Left ventricle myocardium inferior (tissue), 1 donor: Measurements from ENCODE around the gene B3GALNT2. TPM values are rescaled to one million over a fixed set of nuclear protein-coding genes. Genes with fewer than 3 reads are reported as not detected.
A peak's percentile ranks its signal among the peaks of the same experiment; 100 is the strongest.

Source experiments
- DNase-seq: peaks from one replicate; pipeline ENCODE4 v3.0.0-alpha.2; 2020
- H3K27ac ChIP-seq: fragments of 200-600 bp; replicated peaks from 2 replicates; pipeline ENCODE4 v1.8.0; 2021
- H3K27me3 ChIP-seq: fragments of 200-600 bp; 2 replicates; pipeline ENCODE4 v1.8.0; 2021; ENCODE audit warnings: low read depth
- H3K36me3 ChIP-seq: fragments of 200-600 bp; 2 replicates; pipeline ENCODE4 v1.8.0; 2021
- H3K4me1 ChIP-seq: fragments of 200-600 bp; 2 replicates; pipeline ENCODE4 v1.8.0; 2021
- H3K4me3 ChIP-seq: fragments of 200-600 bp; 2 replicates; pipeline ENCODE4 v1.8.0; 2021; ENCODE audit warnings: mild to moderate bottlenecking, moderate library complexity
- H3K9me3 ChIP-seq: fragments of 200-600 bp; replicated peaks from 2 replicates; pipeline ENCODE4 v1.8.0; 2021
- intact Hi-C: fragments of 100-400 bp; cut with micrococcal nuclease; formaldehyde crosslinking; loops from one replicate; pipeline ENCODE4 v1.11.0; 2022
- total RNA-seq: library from RNA; stranded (reverse); fragmentation: NEBNext Ultra II Directional; extraction: Animal tissue kit (Norgen Biotek cat#: 25700); gene quantifications from one replicate; pipeline ENCODE4 v1.2.1, GENCODE V29; 2021
- TF ChIP-seq, protein P1 (sequence below): fragments of 200-600 bp; IDR thresholded peaks from 2 replicates; pipeline ENCODE4 v1.8.0; 2021; ENCODE audit warnings: antibody characterized with exemption, mild to moderate bottlenecking, borderline replicate concordance
- donor health status: DM: no; HTN: yes; CAD: no; lungs with severe emphysema.

The B3GALNT2 gene
- total RNA-seq, 1 donor from 2014 or later: 23.0 TPM

DNA sequence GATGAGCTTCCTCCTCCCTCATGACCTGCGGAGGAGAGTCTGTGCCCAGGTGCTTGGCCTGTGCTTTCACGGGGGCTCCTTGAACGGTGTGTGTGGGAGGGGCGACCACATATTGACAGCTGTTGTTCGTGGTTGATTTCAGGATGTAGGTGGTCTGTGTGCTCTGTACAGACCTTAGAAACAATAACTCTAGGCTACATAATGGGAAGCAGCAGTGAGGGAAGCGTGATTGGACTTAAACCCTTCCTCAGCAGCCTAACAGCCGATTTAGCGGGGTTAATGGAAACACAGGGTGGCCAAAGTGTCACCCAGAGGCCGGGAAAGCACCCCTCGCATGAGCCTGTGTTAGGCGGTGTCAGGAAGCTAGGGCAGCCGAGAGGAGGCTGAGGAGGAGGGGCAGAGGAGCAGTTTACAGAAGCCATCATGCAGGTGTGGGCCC lies 81.0 kb downstream of the B3GALNT2 start:
- H3K27ac ChIP-seq: no peak overlapping the region
- no peaks in the 10 kb centered on the region for H3K27me3 ChIP-seq
- no peak overlapping the region for H3K4me3 ChIP-seq
- no peaks in the 10 kb centered on the region for H3K9me3 ChIP-seq
- H3K36me3 ChIP-seq: no peaks in the 10 kb centered on the region
- TF ChIP-seq, protein P1, sequence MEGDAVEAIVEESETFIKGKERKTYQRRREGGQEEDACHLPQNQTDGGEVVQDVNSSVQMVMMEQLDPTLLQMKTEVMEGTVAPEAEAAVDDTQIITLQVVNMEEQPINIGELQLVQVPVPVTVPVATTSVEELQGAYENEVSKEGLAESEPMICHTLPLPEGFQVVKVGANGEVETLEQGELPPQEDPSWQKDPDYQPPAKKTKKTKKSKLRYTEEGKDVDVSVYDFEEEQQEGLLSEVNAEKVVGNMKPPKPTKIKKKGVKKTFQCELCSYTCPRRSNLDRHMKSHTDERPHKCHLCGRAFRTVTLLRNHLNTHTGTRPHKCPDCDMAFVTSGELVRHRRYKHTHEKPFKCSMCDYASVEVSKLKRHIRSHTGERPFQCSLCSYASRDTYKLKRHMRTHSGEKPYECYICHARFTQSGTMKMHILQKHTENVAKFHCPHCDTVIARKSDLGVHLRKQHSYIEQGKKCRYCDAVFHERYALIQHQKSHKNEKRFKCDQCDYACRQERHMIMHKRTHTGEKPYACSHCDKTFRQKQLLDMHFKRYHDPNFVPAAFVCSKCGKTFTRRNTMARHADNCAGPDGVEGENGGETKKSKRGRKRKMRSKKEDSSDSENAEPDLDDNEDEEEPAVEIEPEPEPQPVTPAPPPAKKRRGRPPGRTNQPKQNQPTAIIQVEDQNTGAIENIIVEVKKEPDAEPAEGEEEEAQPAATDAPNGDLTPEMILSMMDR: no peak
- peaks cover 12% of the 10 kb centered on the region for H3K4me1 ChIP-seq
- intact Hi-C loops: no loop called here
- DNase-seq: no peak

DNA sequence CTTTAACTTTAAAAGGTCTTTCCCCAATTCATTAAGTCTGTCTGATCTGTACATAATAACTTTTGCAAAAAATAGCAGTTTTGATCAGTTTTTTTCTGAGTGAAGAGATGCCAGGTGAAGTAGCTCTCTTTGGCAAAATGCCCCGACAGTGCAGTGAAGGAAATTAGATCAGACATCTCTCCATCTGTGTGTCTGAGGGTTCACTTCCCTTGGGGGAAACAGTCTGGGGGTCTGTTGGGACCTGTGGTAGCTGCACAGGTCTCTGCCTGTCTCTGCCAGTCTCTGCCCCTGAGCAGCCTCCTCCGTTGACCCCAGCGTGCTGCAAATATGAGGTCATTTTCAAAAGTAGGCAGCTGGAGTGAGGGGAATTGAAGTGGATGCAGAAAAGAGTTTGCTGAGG lies 82.5 kb downstream of the B3GALNT2 start:
- Histone ChIP-seq H3K4me3 (no peak overlapping the region), H3K4me1 (peaks cover 12% of the 10 kb centered on the region), H3K27ac (no peak overlapping the region), H3K36me3 (no peaks in the 10 kb centered on the region), H3K9me3 (no peaks in the 10 kb centered on the region), H3K27me3 (no peaks in the 10 kb centered on the region)
- intact Hi-C loops: no loop called here
- no peak for DNase-seq
- TF ChIP-seq, protein P1: no peak

DNA sequence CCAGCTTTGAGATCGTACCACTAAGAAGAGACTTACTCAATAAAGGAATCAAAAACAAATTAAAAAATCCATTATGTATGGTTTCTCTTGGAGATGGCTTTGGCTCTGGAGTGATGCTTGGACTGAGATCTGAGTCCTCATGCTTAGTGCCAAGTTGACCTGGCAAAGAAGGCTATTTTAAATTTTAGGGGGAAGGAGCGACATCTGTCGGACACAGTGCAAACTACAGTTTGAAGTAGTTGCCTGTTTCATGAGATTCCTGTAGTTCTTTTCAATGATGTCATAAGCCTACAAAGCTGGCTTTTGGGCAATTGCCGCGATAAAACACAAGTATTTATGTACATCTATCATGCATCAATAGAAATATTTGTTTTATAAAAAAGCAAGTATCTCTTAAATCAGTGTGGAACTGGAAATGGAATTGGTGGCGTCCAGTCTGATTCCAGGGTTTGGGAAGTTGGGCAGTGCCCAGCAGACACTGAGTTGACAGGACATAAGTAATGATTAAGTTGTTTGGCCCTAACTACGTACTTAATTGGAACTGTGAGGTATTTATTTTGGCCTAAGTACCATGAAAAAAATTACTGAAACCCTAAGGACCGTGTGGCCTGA lies 87.1 kb downstream of the B3GALNT2 start:
- DNase-seq: no peak
- H3K27ac ChIP-seq: no peak overlapping the region
- TF ChIP-seq, protein P1: peak; percentile 91
- intact Hi-C loops: loop anchor here (10.0 kb wide), 1 partner anchor 312 kb away; no protein-coding TSS in a partner anchor
- H3K9me3 ChIP-seq: no peaks in the 10 kb centered on the region
- H3K27me3 ChIP-seq: no peaks in the 10 kb centered on the region
- no peak overlapping the region for H3K4me3 ChIP-seq
- peaks cover 8% of the 10 kb centered on the region for H3K36me3 ChIP-seq
- H3K4me1 ChIP-seq: no peaks in the 10 kb centered on the region

DNA sequence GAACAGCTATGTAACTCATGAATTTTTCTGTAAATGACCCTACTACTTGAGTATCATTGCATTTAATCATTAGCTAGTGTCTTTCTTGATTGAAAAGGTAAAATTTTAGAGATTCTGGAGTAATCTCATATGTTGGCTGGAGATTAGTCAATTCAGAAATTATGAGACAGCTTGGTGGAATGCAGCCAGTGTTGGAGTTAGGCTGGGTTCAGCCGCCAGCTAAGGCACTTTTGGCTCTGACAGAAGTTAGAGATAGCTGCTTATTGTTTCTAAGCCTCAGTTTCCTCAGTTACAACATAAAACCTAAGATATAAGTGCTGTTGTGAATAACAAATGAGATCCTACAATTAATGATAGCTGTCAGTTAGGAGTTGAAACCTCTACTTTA lies 87.6 kb downstream of the B3GALNT2 start:
- peaks cover 8% of the 10 kb centered on the region for H3K36me3 ChIP-seq
- intact Hi-C loops: loop anchor here (10.0 kb wide), 1 partner anchor 312 kb away; no protein-coding TSS in a partner anchor
- no peak overlapping the region for H3K27ac ChIP-seq
- no peak overlapping the region for H3K4me3 ChIP-seq
- H3K4me1 ChIP-seq: peaks cover 2% of the 10 kb centered on the region
- H3K9me3 ChIP-seq: no peaks in the 10 kb centered on the region
- no peak for DNase-seq
- no peaks in the 10 kb centered on the region for H3K27me3 ChIP-seq
- TF ChIP-seq, protein P1: no peak

DNA sequence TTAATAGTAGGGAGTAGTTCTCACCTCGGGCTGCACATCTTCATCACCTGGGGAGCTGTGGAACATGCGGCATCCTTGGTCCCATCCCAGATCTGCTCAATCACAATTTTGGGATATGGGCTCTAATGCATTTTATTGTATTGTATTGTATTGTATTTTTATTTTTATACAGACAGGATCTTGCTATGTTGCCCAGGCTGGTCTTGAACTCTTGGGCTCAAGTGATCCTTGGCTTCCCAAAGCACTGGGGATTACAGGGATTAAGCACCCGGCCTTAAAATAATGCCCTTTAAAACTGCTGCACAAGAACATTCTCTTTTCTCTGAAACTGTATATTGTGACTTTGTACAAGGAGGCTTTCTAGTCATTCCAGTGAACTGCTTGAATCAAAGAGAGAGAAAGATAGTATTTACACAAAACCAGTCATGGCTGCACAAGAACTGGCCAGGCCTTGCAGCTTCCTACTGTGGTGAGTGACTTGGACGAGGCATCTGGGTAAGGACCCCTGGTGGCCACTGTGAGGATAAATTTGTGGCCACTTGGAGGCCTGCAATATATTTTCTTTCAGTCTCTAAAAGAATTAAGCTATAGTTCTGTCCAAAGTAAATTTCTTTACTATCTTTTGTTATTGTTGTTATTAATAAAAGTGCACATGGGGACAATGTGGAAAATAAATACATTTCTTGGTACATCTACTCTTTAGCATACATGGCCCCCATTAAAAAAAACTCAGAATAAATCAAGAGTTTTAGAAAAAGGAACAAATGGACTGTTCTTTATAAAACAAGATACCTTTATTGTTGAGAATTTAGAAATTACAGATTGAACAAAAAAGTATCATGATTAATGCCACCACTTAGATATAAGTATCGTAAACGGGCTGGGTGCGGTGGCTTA lies 89.0 kb downstream of the B3GALNT2 start:
- intact Hi-C loops: loop anchor here (2.0 to 10.0 kb wide), 2 partner anchors 162 to 310 kb away; no protein-coding TSS in a partner anchor
- H3K9me3 ChIP-seq: no peaks in the 10 kb centered on the region
- H3K27me3 ChIP-seq: no peaks in the 10 kb centered on the region
- no peak overlapping the region for H3K27ac ChIP-seq
- DNase-seq: peak; percentile 42
- H3K4me3 ChIP-seq: no peak overlapping the region
- H3K4me1 ChIP-seq: peaks cover 7% of the 10 kb centered on the region
- peaks cover 8% of the 10 kb centered on the region for H3K36me3 ChIP-seq
- TF ChIP-seq, protein P1: peak; percentile 83
